NT2/D1 (cell line): ENCODE results near the gene DIP2A.

ENCODE experiments used
- SUZ12 ChIP-seq: IDR thresholded peaks from 2 replicates; pipeline ENCODE4 v1.6.1; 2011; ENCODE audit not compliant: insufficient read length, insufficient read depth; ENCODE audit errors: extremely low read depth
- YY1 ChIP-seq: IDR thresholded peaks from 2 replicates; pipeline ENCODE4 v1.6.1; 2011; ENCODE audit not compliant: insufficient read length, insufficient read depth
- ZNF274 ChIP-seq: IDR thresholded peaks from 2 replicates; pipeline ENCODE4 v1.6.1; 2011; ENCODE audit warnings: mild to moderate bottlenecking, low read depth, low read length

- TF ChIP-seq YY1 (no peak), ZNF274 (no peak), SUZ12 (no peak)
Observed at GRCh38 chr21:46427516-46427915, 31.2 kb upstream of the DIP2A start.
